BLaER1 treated with 17β-estradiol and CSF1 and Interleukin-3, amounts not matched to agents 10 nM and 100 nM (cell line): ENCODE measurements around the gene TPGS2.

Source experiments
- H3K27ac ChIP-seq, 11 experiments: shearing (Covaris generic); formaldehyde crosslinking; 2 replicates each; pipeline ENCODE4 v1.8.1; 2022
- H3K27me3 ChIP-seq, 11 experiments: shearing (Covaris generic); formaldehyde crosslinking; 2 replicates each; pipeline ENCODE4 v1.8.1; 2022
- H3K36me3 ChIP-seq, 11 experiments: shearing (Covaris generic); formaldehyde crosslinking; 2 replicates each; pipeline ENCODE4 v1.8.1; 2022
- H3K4me1 ChIP-seq, 10 experiments: shearing (Covaris generic); formaldehyde crosslinking; 2 replicates each; pipeline ENCODE4 v1.8.1; 2022
- H3K4me2 ChIP-seq, 11 experiments: shearing (Covaris generic); formaldehyde crosslinking; 2 replicates each; pipeline ENCODE4 v1.8.1; 2022
- H3K4me3 ChIP-seq, 10 experiments: shearing (Covaris generic); formaldehyde crosslinking; 2 replicates each; pipeline ENCODE4 v1.8.1; 2022
- H3K9ac ChIP-seq, 11 experiments: shearing (Covaris generic); formaldehyde crosslinking; 2 replicates each; pipeline ENCODE4 v1.8.1; 2022
- H3K9me3 ChIP-seq, 11 experiments: shearing (Covaris generic); formaldehyde crosslinking; replicated peaks in 1 of 11; 2 replicates each; pipeline ENCODE4 v1.8.1; 2022
- H4K20me1 ChIP-seq, 11 experiments: shearing (Covaris generic); formaldehyde crosslinking; 2 replicates each; pipeline ENCODE4 v1.8.1; 2022
- Cebpa-rat ChIP-seq, 11 experiments: shearing (Covaris generic); IDR thresholded peaks; 2 replicates each; pipeline ENCODE4 v1.8.1; 2022

TPGS2 gene

DNA sequence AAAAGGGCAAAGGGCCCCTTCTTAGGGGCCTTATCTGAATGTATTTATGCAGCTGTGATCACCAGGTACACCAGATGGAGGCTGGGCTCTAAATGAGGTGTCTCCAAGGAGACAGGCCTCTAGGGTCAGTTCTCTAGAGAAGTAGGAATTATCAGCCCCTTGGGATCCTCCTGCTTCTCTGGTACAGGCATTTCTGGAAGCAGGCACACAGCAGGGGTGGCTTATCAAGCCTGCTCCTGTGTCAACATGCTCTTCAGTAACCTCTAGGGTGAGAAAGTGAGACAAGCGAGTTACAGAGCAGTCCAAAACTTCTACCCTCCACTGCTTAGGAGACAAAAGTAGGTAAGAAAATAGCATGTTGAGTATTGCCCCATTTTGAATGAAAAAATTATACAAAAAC, 13.8 kb downstream of the TPGS2 start:
- Histone ChIP-seq H3K27ac (no peak overlapping the region), H3K4me1 (no peaks in the 10 kb centered on the region), H3K4me2 (no peak overlapping the region), H3K9me3 (no peaks in the 10 kb centered on the region), H3K36me3 (peaks cover 73 to 100% (median 95%) of the 10 kb centered on the region in 11 experiments), H3K9ac (no peak overlapping the region), H4K20me1 (peaks cover 0 to 31% (median 13%) of the 10 kb centered on the region in 11 experiments; a peak in 12 of 22 replicates), H3K27me3 (no peaks in the 10 kb centered on the region), H3K4me3 (no peak overlapping the region)
- TF ChIP-seq Cebpa-rat (IDR thresholded peaks at IDR 0.05) = no peak

GRCh38 chr18:36813824-36814223, 15.0 kb downstream of the TPGS2 start:
- H4K20me1 ChIP-seq = peaks cover 0 to 33% (median 15%) of the 10 kb centered on the region in 11 experiments; a peak in 12 of 22 replicates
- no peak overlapping the region for H3K27ac ChIP-seq
- H3K27me3 ChIP-seq = no peaks in the 10 kb centered on the region
- H3K4me1 ChIP-seq = no peaks in the 10 kb centered on the region
- TF ChIP-seq Cebpa-rat (IDR thresholded peaks at IDR 0.05) = no peak
- H3K9ac ChIP-seq = no peak overlapping the region
- no peaks in the 10 kb centered on the region for H3K9me3 ChIP-seq
- peaks cover 70 to 93% (median 83%) of the 10 kb centered on the region in 11 experiments for H3K36me3 ChIP-seq
- no peak overlapping the region for H3K4me2 ChIP-seq
- no peak overlapping the region for H3K4me3 ChIP-seq

GRCh38 chr18:36813101-36813775, 15.6 kb downstream of the TPGS2 start:
- Histone ChIP-seq H4K20me1 (peaks cover 0 to 33% (median 15%) of the 10 kb centered on the region in 11 experiments; a peak in 12 of 22 replicates), H3K4me1 (no peaks in the 10 kb centered on the region), H3K27me3 (no peaks in the 10 kb centered on the region), H3K4me3 (no peak overlapping the region), H3K4me2 (no peak overlapping the region), H3K9ac (no peak overlapping the region), H3K36me3 (peaks cover 66 to 93% (median 79%) of the 10 kb centered on the region in 11 experiments), H3K9me3 (no peaks in the 10 kb centered on the region), H3K27ac (no peak overlapping the region)
- no peak for TF ChIP-seq Cebpa-rat (IDR thresholded peaks at IDR 0.05)

DNA sequence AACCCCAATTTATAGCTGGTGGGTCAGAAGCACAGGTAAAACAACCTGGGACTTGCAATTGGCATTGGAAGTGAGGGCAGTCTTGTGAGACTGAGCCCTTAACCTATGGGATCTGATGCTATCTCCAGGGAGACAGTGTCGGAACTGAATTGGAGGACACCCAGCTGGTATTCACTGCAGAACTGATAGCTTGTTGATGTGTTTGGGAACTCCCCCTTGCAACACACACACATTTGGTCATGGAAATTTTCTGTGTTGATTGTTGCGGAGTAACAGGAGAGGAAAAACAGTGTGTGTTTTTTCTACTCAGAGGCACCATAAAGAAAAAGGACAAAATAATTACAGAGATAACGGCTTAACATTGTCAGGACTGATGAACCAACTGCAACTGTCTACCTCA, 16.1 kb downstream of the TPGS2 start:
- Histone ChIP-seq H3K36me3 (peaks cover 65 to 93% (median 78%) of the 10 kb centered on the region in 11 experiments), H4K20me1 (peaks cover 0 to 33% (median 15%) of the 10 kb centered on the region in 11 experiments; a peak in 12 of 22 replicates), H3K4me3 (no peak overlapping the region), H3K9ac (no peak overlapping the region), H3K4me2 (no peak overlapping the region), H3K27me3 (no peaks in the 10 kb centered on the region), H3K4me1 (no peaks in the 10 kb centered on the region), H3K9me3 (no peaks in the 10 kb centered on the region), H3K27ac (no peak overlapping the region)
- no peak for TF ChIP-seq Cebpa-rat (IDR thresholded peaks at IDR 0.05)

DNA sequence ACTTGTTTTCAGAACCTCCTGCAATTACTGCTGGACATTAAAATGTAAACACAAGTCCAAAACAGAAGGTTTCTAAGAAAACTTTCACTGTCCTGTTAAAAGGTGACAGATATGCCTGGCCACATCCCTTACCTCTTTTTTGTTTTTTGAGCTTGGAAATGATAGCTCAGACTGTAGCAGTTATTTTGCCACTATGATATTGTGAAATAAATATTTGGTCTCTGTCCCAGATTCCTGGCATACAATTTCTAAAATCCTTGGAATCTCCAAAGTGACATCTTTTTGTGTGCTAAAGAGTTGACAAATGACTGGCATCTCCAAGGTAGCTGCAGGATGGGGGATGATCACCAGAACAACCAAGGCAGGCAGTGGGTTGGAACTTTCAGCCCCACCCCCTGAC, 16.8 kb downstream of the TPGS2 start:
- no peak for TF ChIP-seq Cebpa-rat (IDR thresholded peaks at IDR 0.05)

GRCh38 chr18:36811430-36811829, 17.4 kb downstream of the TPGS2 start:
- Histone ChIP-seq H3K4me2 (no peak overlapping the region), H4K20me1 (peaks cover 0 to 26% (median 15%) of the 10 kb centered on the region in 11 experiments; a peak in 12 of 22 replicates), H3K27me3 (no peaks in the 10 kb centered on the region), H3K27ac (no peak overlapping the region), H3K4me3 (no peak overlapping the region), H3K4me1 (no peaks in the 10 kb centered on the region), H3K9ac (no peak overlapping the region), H3K9me3 (no peaks in the 10 kb centered on the region), H3K36me3 (peaks cover 64 to 93% (median 77%) of the 10 kb centered on the region in 11 experiments)
- TF ChIP-seq Cebpa-rat (IDR thresholded peaks at IDR 0.05) = no peak

More for the DNA sequence above, 16.8 kb downstream of the TPGS2 start:
- no peak overlapping the region for H3K27ac ChIP-seq
- no peaks in the 10 kb centered on the region for H3K27me3 ChIP-seq
- H3K4me1 ChIP-seq = no peaks in the 10 kb centered on the region
- no peak overlapping the region for H3K4me3 ChIP-seq
- H3K4me2 ChIP-seq = no peak overlapping the region
- H4K20me1 ChIP-seq = peaks cover 0 to 29% (median 15%) of the 10 kb centered on the region in 11 experiments; a peak in 12 of 22 replicates
- H3K36me3 ChIP-seq = peaks cover 65 to 93% (median 78%) of the 10 kb centered on the region in 11 experiments
- no peaks in the 10 kb centered on the region for H3K9me3 ChIP-seq
- H3K9ac ChIP-seq = no peak overlapping the region

DNA sequence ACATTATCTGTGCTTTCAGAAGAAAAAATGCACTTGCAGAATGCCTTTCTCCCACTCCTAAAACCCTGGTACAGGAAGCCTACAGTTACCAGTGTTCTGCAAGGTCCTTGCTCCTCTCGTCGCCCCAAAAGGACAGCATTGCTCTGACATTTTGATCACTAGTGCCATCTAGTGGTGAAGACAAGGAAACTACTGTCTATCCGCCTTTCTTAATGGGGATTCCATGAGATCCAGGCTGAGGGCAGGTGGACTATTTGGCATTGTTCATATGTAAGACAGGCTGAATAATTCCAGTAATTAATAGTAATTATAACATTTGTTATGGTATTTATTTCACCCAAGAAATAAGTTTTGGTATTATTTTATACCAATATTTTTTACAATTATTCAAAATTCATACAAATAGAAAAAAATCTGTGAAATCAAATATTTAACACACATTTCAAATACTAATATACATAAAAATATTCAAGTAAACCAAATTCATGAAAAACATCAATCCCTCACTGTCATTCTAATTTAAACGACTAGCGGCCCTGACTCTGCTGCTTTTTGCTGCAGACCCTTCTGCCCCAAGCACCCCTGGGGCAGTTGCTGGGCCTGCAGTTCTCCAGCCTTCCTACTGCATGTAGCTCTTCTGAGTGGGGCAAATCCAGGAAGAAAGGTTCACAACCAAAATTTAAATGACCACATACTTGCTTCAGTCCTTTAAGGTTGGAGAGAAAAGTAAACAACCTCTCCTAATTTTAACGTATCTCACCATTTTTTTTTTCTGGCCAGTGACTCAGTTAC, 19.0 kb downstream of the TPGS2 start:
- Histone ChIP-seq H3K27ac (no peak overlapping the region), H3K4me2 (no peak overlapping the region), H3K27me3 (no peaks in the 10 kb centered on the region), H3K4me1 (no peaks in the 10 kb centered on the region), H3K4me3 (no peak overlapping the region), H4K20me1 (peaks cover 0 to 23% (median 15%) of the 10 kb centered on the region in 11 experiments; a peak in 12 of 22 replicates), H3K9me3 (no peaks in the 10 kb centered on the region), H3K9ac (no peak overlapping the region), H3K36me3 (peaks cover 65 to 93% (median 77%) of the 10 kb centered on the region in 11 experiments)
- no peak for TF ChIP-seq Cebpa-rat (IDR thresholded peaks at IDR 0.05)

DNA sequence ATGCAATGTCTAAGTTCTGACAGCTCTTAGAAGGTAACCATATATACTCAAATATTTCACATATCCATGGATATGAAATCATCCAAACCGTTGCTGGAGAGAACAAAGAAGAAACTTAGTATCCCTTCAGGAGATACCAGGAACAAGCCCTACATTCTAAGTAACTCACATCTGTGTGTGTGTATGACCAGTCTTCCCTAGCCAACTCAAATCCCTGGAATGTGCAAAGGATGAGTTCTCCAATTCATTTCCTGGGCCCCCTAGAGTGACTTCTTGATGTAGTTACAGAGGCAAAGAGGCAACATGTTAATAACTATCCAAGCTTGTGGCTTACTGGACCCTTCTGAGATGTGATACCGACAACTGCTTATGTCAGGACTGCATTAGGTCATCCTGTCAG, 20.1 kb downstream of the TPGS2 start:
- no peak overlapping the region for H3K27ac ChIP-seq
- TF ChIP-seq Cebpa-rat (IDR thresholded peaks at IDR 0.05) = no peak
- H3K4me3 ChIP-seq = no peak overlapping the region
- H3K4me2 ChIP-seq = no peak overlapping the region
- H3K36me3 ChIP-seq = peaks cover 67 to 93% (median 77%) of the 10 kb centered on the region in 11 experiments
- H4K20me1 ChIP-seq = peaks cover 0 to 23% (median 12%) of the 10 kb centered on the region in 11 experiments; a peak in 13 of 22 replicates
- H3K9me3 ChIP-seq = no peaks in the 10 kb centered on the region
- no peaks in the 10 kb centered on the region for H3K4me1 ChIP-seq
- no peak overlapping the region for H3K9ac ChIP-seq
- no peaks in the 10 kb centered on the region for H3K27me3 ChIP-seq

- Histone ChIP-seq H3K9me3 (no peaks in the 10 kb centered on the region; a peak in 1 of 22 replicates), H3K9ac (no peak overlapping the region), H3K27me3 (no peaks in the 10 kb centered on the region), H3K4me1 (no peaks in the 10 kb centered on the region), H3K36me3 (peaks cover 77 to 93% (median 84%) of the 10 kb centered on the region in 11 experiments), H3K4me2 (no peak overlapping the region), H3K27ac (no peak overlapping the region), H3K4me3 (no peak overlapping the region), H4K20me1 (peaks cover 0 to 4% (median 3%) of the 10 kb centered on the region in 11 experiments; a peak in 7 of 22 replicates)
- TF ChIP-seq Cebpa-rat (IDR thresholded peaks at IDR 0.05) = no peak
Observed at GRCh38 chr18:36805105-36805504, 23.7 kb downstream of the TPGS2 start.
